ENCODE measurements around the gene SLC5A12.
"Not testable (repeated sequence)": the region's sequence is repeated elsewhere in the genome, so short reads cannot be mapped to it uniquely, and the experiment has no call there.

Gene SLC5A12

DNA sequence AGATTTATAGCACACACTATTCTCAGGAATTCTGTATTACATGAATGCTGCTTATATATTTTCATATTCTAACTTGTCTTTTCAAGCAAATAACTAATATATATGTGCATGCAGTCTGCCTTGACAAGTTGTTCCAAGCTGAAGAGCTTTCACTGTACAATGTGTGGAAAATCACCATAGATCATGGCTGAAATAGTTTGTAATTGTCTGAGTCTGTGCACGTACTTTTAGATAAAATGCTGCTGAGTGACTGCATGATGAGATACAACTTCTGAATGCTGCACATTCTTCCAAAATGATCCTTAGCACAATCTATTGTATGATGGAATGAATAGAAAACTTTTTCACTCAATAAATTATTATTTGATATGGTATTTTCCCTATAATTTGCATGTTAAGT lies 58.9 kb downstream of the SLC5A12 start:
- DNase-seq (ENCODE audit: insufficient read length, low spot score) = no peak

GRCh38 chr11:26655287-26655686 lies 66.6 kb downstream of the SLC5A12 start:
- no peak for TF ChIP-seq POLR2A (IDR thresholded peaks at IDR 0.05; ENCODE audit: low read depth, low read length)
- no peak for FAIRE-seq
- no peak for DNase-seq (ENCODE audit: insufficient read length, low spot score)

More for the DNA sequence above, 58.9 kb downstream of the SLC5A12 start:
- no peak for FAIRE-seq
- no peak for TF ChIP-seq POLR2A (IDR thresholded peaks at IDR 0.05; ENCODE audit: low read depth, low read length)

GRCh38 chr11:26651916-26652315 lies 69.9 kb downstream of the SLC5A12 start:
- no peak for FAIRE-seq
- TF ChIP-seq POLR2A (IDR thresholded peaks at IDR 0.05; ENCODE audit: low read depth, low read length) = no peak
- DNase-seq (ENCODE audit: insufficient read length, low spot score) = no peak

DNA sequence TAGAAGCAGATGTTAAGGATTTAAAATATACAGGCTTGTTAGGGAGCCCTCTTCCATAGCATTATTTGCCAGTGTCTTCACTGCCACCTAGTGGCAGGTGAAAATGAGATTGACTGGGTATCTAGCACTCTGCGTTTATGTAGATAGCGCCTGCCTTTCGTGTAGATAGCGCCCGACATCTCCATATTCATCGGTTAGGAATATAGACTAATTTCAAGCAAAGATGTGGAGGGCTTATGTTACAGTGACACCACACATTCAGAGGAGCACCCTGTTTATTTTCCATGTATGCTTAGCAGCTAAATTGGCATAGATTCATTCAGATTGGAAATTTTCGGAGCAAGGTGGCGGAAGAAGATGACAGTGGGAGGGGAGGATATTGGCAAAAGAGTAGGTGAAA lies 72.0 kb downstream of the SLC5A12 start:
- peak; percentile 3 for DNase-seq (ENCODE audit: insufficient read length, low spot score)
- TF ChIP-seq POLR2A (IDR thresholded peaks at IDR 0.05; ENCODE audit: low read depth, low read length) = no peak
- FAIRE-seq = peak; percentile 67

DNA sequence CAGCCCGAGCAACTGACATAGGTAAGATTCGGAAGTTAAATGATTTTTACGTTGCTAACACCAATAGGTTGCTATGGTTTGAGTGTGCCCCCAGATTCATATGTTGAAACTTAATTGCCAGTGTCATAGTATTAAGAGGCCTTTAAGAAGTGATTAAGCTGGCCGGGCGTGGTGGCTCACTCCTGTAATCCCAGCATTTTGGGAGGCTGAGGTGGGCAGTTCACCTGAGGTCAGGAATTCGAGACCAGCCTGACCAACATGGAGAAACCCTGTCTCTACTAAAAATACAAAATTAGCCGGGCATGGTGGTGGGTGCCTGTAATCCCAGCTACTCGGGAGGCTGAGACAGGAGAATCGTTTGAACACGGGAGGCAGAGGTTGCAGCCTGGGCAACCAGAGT lies 78.5 kb downstream of the SLC5A12 start:
- DNase-seq (ENCODE audit: insufficient read length, low spot score); FAIRE-seq: not testable (repeated sequence)

DNA sequence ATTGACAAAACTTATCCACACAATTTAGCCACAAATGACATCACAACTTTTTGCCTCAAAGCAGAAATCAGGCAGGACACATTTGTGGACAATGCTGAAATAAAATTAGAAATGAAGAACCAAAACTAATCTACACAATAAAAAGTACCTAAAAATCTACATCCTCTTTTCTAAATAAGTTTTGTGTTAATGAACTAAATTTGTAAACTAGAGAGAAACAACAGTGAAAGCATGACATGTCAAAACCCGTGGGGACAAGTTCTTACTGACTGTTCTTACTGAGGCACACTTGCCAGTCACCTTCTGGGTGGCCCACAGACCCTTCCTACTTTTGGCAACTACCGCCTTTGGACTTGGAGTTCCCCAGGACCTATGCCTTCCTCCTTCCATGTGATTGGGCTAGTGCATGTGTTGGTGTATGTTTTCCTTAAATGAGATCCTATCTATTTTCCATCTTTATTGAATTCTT lies 89.1 kb downstream of the SLC5A12 start:
- TF ChIP-seq POLR2A (IDR thresholded peaks at IDR 0.05; ENCODE audit: low read depth, low read length) = no peak
- FAIRE-seq (no peak), DNase-seq (ENCODE audit: insufficient read length, low spot score) (no peak)

GRCh38 chr11:26626346-26626745 lies 95.5 kb downstream of the SLC5A12 start:
- FAIRE-seq = no peak
- DNase-seq (ENCODE audit: insufficient read length, low spot score) = no peak
- no peak for TF ChIP-seq POLR2A (IDR thresholded peaks at IDR 0.05; ENCODE audit: low read depth, low read length)

GRCh38 chr11:26623076-26623659 lies 98.7 kb downstream of the SLC5A12 start:
- DNase-seq (ENCODE audit: insufficient read length, low spot score) (no peak), FAIRE-seq (peak; percentile 20)
- no peak for TF ChIP-seq POLR2A (IDR thresholded peaks at IDR 0.05; ENCODE audit: low read depth, low read length)

- no peak for TF ChIP-seq POLR2A (IDR thresholded peaks at IDR 0.05; ENCODE audit: low read depth, low read length)
- FAIRE-seq (no peak), DNase-seq (ENCODE audit: insufficient read length, low spot score) (no peak)
Measured at GRCh38 chr11:26622181-26622580, 99.7 kb downstream of the SLC5A12 start.

DNA sequence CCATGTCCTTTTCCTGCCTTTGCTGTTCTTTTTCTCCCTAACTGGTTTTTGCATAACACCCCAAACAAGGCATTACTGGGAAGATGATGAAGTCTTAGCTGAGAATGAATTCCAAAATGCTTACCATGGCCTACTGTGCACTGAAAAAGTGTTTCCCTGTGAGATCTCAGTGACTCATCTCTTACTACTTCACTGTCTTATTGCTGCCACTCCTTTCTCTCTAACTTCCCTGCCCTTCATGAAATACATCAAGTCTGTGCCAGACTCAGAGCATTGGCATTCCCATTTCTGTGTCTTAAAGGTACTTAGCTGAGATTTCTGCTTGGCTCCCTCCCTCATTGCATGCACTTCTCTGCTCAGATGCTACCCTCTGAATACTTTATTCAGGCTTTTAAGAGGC lies 100.7 kb downstream of the SLC5A12 start:
- peak; percentile 97 for FAIRE-seq
- TF ChIP-seq POLR2A (IDR thresholded peaks at IDR 0.05; ENCODE audit: low read depth, low read length) = no peak
- DNase-seq (ENCODE audit: insufficient read length, low spot score) = peak; percentile 26

DNA sequence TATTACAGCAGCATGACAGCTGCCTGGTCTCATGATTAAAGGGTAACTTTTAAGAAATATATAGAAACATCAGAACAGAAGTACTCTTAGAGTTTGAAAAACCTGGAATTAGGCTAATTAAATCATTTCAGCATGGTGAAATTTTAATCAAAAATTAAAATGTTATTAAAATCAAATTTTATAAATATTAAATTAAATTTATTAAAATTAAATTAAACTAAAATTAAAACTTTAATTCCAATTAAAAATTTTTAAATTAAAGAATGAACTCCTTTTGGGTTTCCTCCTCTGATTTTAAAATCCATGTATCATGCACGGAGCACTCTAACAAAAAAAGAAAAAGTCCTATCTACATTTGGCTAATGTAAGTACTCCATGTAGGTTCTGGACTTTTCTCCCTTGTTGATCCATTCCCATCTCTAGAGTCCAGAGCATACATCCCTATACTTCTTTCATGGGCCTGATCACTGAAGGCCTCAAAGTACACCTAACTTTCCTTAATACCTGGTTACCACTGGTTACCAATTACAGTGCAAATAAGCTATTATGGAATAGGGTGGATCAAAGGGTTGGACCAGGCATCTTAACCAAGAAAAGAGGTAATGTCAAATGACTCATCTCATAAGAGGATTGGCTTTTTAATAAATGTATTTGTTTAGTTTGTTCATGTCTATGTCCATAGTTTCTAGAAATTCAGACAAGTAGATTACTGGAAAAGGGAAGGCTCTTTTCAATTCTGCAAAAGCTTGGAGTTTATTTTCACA lies 101.4 kb downstream of the SLC5A12 start:
- FAIRE-seq = no peak
- TF ChIP-seq POLR2A (IDR thresholded peaks at IDR 0.05; ENCODE audit: low read depth, low read length) = no peak
- no peak for DNase-seq (ENCODE audit: insufficient read length, low spot score)

GRCh38 chr11:26618441-26618840 lies 103.4 kb downstream of the SLC5A12 start:
- no peak for TF ChIP-seq POLR2A (IDR thresholded peaks at IDR 0.05; ENCODE audit: low read depth, low read length)
- no peak for DNase-seq (ENCODE audit: insufficient read length, low spot score)
- no peak for FAIRE-seq

All from H54 (cell line).